Measurements from ENCODE around the gene LDAH.

Gene LDAH

GRCh38 chr2:20661421-20662307, 161.2 kb downstream of the LDAH start:
- no peak overlapping the region for H3K27ac ChIP-seq (ENCODE audit: insufficient read depth in 1 of 2, low read depth in 1 of 2, low read length in 2 of 2, poor library complexity in 1 of 2, severe bottlenecking in 2 of 2)
- 40% methylated on average over 11 of the region's 11 CpGs for WGBS (ENCODE audit: insufficient coverage)
- ChIA-PET POLR2A (no interaction called here), CTCF (interaction anchor here (0.7 to 8.1 kb wide), 28 partner anchors 9 to 503 kb away, joined by 3 to 115 read pairs (median 5); partner anchors contain the start of genes HS1BP3 and RHOB)
- H3K4me3 ChIP-seq (ENCODE audit: control insufficient read depth in 1 of 7, extremely low read depth in 1 of 7, insufficient read depth in 4 of 7, low read depth in 2 of 7, low read length in 6 of 7), result no peak overlapping the region
- no peaks in the 10 kb centered on the region for H3K9me3 ChIP-seq (ENCODE audit: control extremely low read depth in 1 of 5, control insufficient read depth in 4 of 5, insufficient read depth in 2 of 5, low read depth in 1 of 5, low read length in 4 of 5)
- H3K27me3 ChIP-seq (replicated peaks in 2 of 5; ENCODE audit: control insufficient read depth in 4 of 5, insufficient read depth in 5 of 5, low read length in 4 of 5), result peaks cover 3 to 60% (median 42%) of the 10 kb centered on the region in 5 experiments
- H3K36me3 ChIP-seq (ENCODE audit: control insufficient read depth in 4 of 4, insufficient read depth in 4 of 4, low read length in 3 of 4), result no peaks in the 10 kb centered on the region
- DNase-seq, result peak; percentile 73 to 82 (median 73)
- peaks cover 0 to 18% (median 14%) of the 10 kb centered on the region in 4 experiments for H3K4me1 ChIP-seq (ENCODE audit: control extremely low read depth in 1 of 4, control insufficient read depth in 4 of 4, insufficient read depth in 4 of 4, low read length in 3 of 4)

GRCh38 chr2:20660506-20661420, 162.1 kb downstream of the LDAH start:
- peaks cover 3 to 51% (median 34%) of the 10 kb centered on the region in 5 experiments for H3K27me3 ChIP-seq (replicated peaks in 2 of 5; ENCODE audit: control insufficient read depth in 4 of 5, insufficient read depth in 5 of 5, low read length in 4 of 5)
- CTCF ChIA-PET, result interaction anchor here (0.7 to 8.1 kb wide), 25 partner anchors 9 to 457 kb away, joined by 3 to 115 read pairs (median 5); partner anchors contain the start of genes HS1BP3 and RHOB
- H3K4me1 ChIP-seq (ENCODE audit: control extremely low read depth in 1 of 4, control insufficient read depth in 4 of 4, insufficient read depth in 4 of 4, low read length in 3 of 4), result peaks cover 0 to 9% (median 5%) of the 10 kb centered on the region in 4 experiments
- POLR2A ChIA-PET, result no interaction called here
- H3K4me3 ChIP-seq (ENCODE audit: control insufficient read depth in 1 of 7, extremely low read depth in 1 of 7, insufficient read depth in 4 of 7, low read depth in 2 of 7, low read length in 6 of 7), result no peak overlapping the region
- DNase-seq, result no peak
- 60% methylated on average over 7 of the region's 8 CpGs for WGBS (ENCODE audit: insufficient coverage)
- H3K9me3 ChIP-seq (ENCODE audit: control extremely low read depth in 1 of 5, control insufficient read depth in 4 of 5, insufficient read depth in 2 of 5, low read depth in 1 of 5, low read length in 4 of 5), result no peaks in the 10 kb centered on the region
- H3K36me3 ChIP-seq (ENCODE audit: control insufficient read depth in 4 of 4, insufficient read depth in 4 of 4, low read length in 3 of 4), result no peaks in the 10 kb centered on the region
- H3K27ac ChIP-seq (ENCODE audit: insufficient read depth in 1 of 2, low read depth in 1 of 2, low read length in 2 of 2, poor library complexity in 1 of 2, severe bottlenecking in 2 of 2), result no peak overlapping the region

- H3K4me1 ChIP-seq (ENCODE audit: control extremely low read depth in 1 of 4, control insufficient read depth in 4 of 4, insufficient read depth in 4 of 4, low read length in 3 of 4), result peaks cover 0 to 9% (median 3%) of the 10 kb centered on the region in 4 experiments
- no peak overlapping the region for H3K27ac ChIP-seq (ENCODE audit: insufficient read depth in 1 of 2, low read depth in 1 of 2, low read length in 2 of 2, poor library complexity in 1 of 2, severe bottlenecking in 2 of 2)
- H3K4me3 ChIP-seq (ENCODE audit: control insufficient read depth in 1 of 7, extremely low read depth in 1 of 7, insufficient read depth in 4 of 7, low read depth in 2 of 7, low read length in 6 of 7), result no peak overlapping the region
- 63% methylated on average over 3 of the region's 4 CpGs for WGBS (ENCODE audit: insufficient coverage)
- POLR2A ChIA-PET, result no interaction called here
- H3K9me3 ChIP-seq (ENCODE audit: control extremely low read depth in 1 of 5, control insufficient read depth in 4 of 5, insufficient read depth in 2 of 5, low read depth in 1 of 5, low read length in 4 of 5), result no peaks in the 10 kb centered on the region
- CTCF ChIA-PET, result interaction anchor here (0.7 to 4.2 kb wide), 4 partner anchors 14 to 310 kb away, joined by 3 to 20 read pairs (median 10); no protein-coding TSS in a partner anchor
- H3K36me3 ChIP-seq (ENCODE audit: control insufficient read depth in 4 of 4, insufficient read depth in 4 of 4, low read length in 3 of 4), result no peaks in the 10 kb centered on the region
- peaks cover 2 to 21% (median 9%) of the 10 kb centered on the region in 5 experiments for H3K27me3 ChIP-seq (replicated peaks in 2 of 5; ENCODE audit: control insufficient read depth in 4 of 5, insufficient read depth in 5 of 5, low read length in 4 of 5)
- DNase-seq, result no peak
Observed at GRCh38 chr2:20657522-20658235, 165.2 kb downstream of the LDAH start.

- H3K4me1 ChIP-seq (ENCODE audit: control extremely low read depth in 1 of 4, control insufficient read depth in 4 of 4, insufficient read depth in 4 of 4, low read length in 3 of 4), result peaks cover 0 to 11% (median 7%) of the 10 kb centered on the region in 4 experiments
- no peaks in the 10 kb centered on the region for H3K9me3 ChIP-seq (ENCODE audit: control extremely low read depth in 1 of 5, control insufficient read depth in 4 of 5, insufficient read depth in 2 of 5, low read depth in 1 of 5, low read length in 4 of 5)
- no peaks in the 10 kb centered on the region for H3K36me3 ChIP-seq (ENCODE audit: control insufficient read depth in 4 of 4, insufficient read depth in 4 of 4, low read length in 3 of 4)
- no peak for DNase-seq
- ChIA-PET POLR2A (no interaction called here), CTCF (interaction anchor here (0.6 to 4.2 kb wide), 4 partner anchors 13 to 1322 kb away, joined by 3 to 20 read pairs (median 10); no protein-coding TSS in a partner anchor)
- H3K27me3 ChIP-seq (replicated peaks in 2 of 5; ENCODE audit: control insufficient read depth in 4 of 5, insufficient read depth in 5 of 5, low read length in 4 of 5), result peaks cover 0 to 9% (median 3%) of the 10 kb centered on the region in 5 experiments
- no peak overlapping the region for H3K27ac ChIP-seq (ENCODE audit: insufficient read depth in 1 of 2, low read depth in 1 of 2, low read length in 2 of 2, poor library complexity in 1 of 2, severe bottlenecking in 2 of 2)
- H3K4me3 ChIP-seq (ENCODE audit: control insufficient read depth in 1 of 7, extremely low read depth in 1 of 7, insufficient read depth in 4 of 7, low read depth in 2 of 7, low read length in 6 of 7), result no peak overlapping the region
- WGBS (ENCODE audit: insufficient coverage), result 96% methylated on average over 7 of the region's 7 CpGs
Observed at GRCh38 chr2:20656561-20656960, 166.3 kb downstream of the LDAH start.

- Histone ChIP-seq H3K9me3 (ENCODE audit: control extremely low read depth in 1 of 5, control insufficient read depth in 4 of 5, insufficient read depth in 2 of 5, low read depth in 1 of 5, low read length in 4 of 5) (no peaks in the 10 kb centered on the region), H3K4me1 (ENCODE audit: control extremely low read depth in 1 of 4, control insufficient read depth in 4 of 4, insufficient read depth in 4 of 4, low read length in 3 of 4) (peaks cover 2 to 27% (median 19%) of the 10 kb centered on the region in 4 experiments), H3K36me3 (ENCODE audit: control insufficient read depth in 4 of 4, insufficient read depth in 4 of 4, low read length in 3 of 4) (no peaks in the 10 kb centered on the region), H3K27ac (ENCODE audit: insufficient read depth in 1 of 2, low read depth in 1 of 2, low read length in 2 of 2, poor library complexity in 1 of 2, severe bottlenecking in 2 of 2) (no peak overlapping the region), H3K4me3 (ENCODE audit: control insufficient read depth in 1 of 7, extremely low read depth in 1 of 7, insufficient read depth in 4 of 7, low read depth in 2 of 7, low read length in 6 of 7) (no peak overlapping the region), H3K27me3 (replicated peaks in 2 of 5; ENCODE audit: control insufficient read depth in 4 of 5, insufficient read depth in 5 of 5, low read length in 4 of 5) (no peaks in the 10 kb centered on the region)
- CTCF ChIA-PET, result interaction anchor here (1.2 to 4.2 kb wide), 4 partner anchors 9 to 308 kb away, joined by 3 to 20 read pairs (median 5); no protein-coding TSS in a partner anchor
- no peak for DNase-seq
- POLR2A ChIA-PET, result no interaction called here
- WGBS (ENCODE audit: insufficient coverage), result 81% methylated on average over 2 of the region's 2 CpGs
Observed at GRCh38 chr2:20654535-20654813, 168.4 kb downstream of the LDAH start.

- H3K27ac ChIP-seq (ENCODE audit: insufficient read depth in 1 of 2, low read depth in 1 of 2, low read length in 2 of 2, poor library complexity in 1 of 2, severe bottlenecking in 2 of 2), result no peak overlapping the region
- no peaks in the 10 kb centered on the region for H3K9me3 ChIP-seq (ENCODE audit: control extremely low read depth in 1 of 5, control insufficient read depth in 4 of 5, insufficient read depth in 2 of 5, low read depth in 1 of 5, low read length in 4 of 5)
- H3K4me3 ChIP-seq (ENCODE audit: control insufficient read depth in 1 of 7, extremely low read depth in 1 of 7, insufficient read depth in 4 of 7, low read depth in 2 of 7, low read length in 6 of 7), result no peak overlapping the region
- WGBS (ENCODE audit: insufficient coverage), result 90% methylated on average over 7 of the region's 7 CpGs
- ChIA-PET CTCF (interaction anchor here (1.1 to 4.3 kb wide), 4 partner anchors 8 to 309 kb away, joined by 3 to 48 read pairs (median 12); no protein-coding TSS in a partner anchor), POLR2A (no interaction called here)
- H3K27me3 ChIP-seq (replicated peaks in 2 of 5; ENCODE audit: control insufficient read depth in 4 of 5, insufficient read depth in 5 of 5, low read length in 4 of 5), result no peaks in the 10 kb centered on the region
- H3K4me1 ChIP-seq (ENCODE audit: control extremely low read depth in 1 of 4, control insufficient read depth in 4 of 4, insufficient read depth in 4 of 4, low read length in 3 of 4), result peaks cover 2 to 29% (median 19%) of the 10 kb centered on the region in 4 experiments
- H3K36me3 ChIP-seq (ENCODE audit: control insufficient read depth in 4 of 4, insufficient read depth in 4 of 4, low read length in 3 of 4), result no peaks in the 10 kb centered on the region
- DNase-seq, result no peak
Observed at GRCh38 chr2:20653695-20654534, 169.0 kb downstream of the LDAH start.
